ENCODE measurements around the gene VSX1.

VSX1 gene

DNA sequence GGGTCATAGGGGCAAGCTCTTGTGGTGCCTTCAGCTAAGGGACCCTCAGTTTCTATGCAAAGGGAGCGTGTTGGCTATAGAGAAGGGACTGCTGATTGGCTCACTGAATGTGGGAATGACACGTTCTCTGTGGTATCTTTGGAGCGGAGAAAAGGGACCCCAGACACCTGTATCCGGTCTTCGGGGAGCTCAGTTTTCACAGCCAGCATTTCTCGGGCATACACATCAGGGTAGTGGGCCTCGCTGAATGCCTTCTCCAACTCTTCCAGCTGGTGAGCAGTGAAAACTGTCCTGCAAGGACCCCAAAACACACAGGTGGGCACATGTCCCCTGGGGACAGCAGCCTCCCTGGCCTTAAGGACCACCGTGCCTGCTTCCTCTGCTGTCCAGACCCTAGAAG lies 3.3 kb downstream of the VSX1 start:
- Histone ChIP-seq H3K36me3 (ENCODE audit: control insufficient read depth, insufficient read depth, low read length) (no peaks in the 10 kb centered on the region), H3K4me1 (ENCODE audit: control insufficient read depth, insufficient read depth, low read length, poor library complexity, severe bottlenecking) (peaks cover 24% of the 10 kb centered on the region), H3K27ac (ENCODE audit: insufficient read depth, low read length, poor library complexity, severe bottlenecking) (no peak overlapping the region), H3K9me3 (ENCODE audit: control insufficient read depth, low read length) (no peaks in the 10 kb centered on the region), H3K27me3 (replicated peaks; ENCODE audit: control insufficient read depth, insufficient read depth, low read length, poor library complexity, severe bottlenecking) (peaks cover 42% of the 10 kb centered on the region), H3K4me3 (ENCODE audit: insufficient read depth, low read depth, low read length, poor library complexity, severe bottlenecking) (no peak overlapping the region)
- no peak for DNase-seq

DNA sequence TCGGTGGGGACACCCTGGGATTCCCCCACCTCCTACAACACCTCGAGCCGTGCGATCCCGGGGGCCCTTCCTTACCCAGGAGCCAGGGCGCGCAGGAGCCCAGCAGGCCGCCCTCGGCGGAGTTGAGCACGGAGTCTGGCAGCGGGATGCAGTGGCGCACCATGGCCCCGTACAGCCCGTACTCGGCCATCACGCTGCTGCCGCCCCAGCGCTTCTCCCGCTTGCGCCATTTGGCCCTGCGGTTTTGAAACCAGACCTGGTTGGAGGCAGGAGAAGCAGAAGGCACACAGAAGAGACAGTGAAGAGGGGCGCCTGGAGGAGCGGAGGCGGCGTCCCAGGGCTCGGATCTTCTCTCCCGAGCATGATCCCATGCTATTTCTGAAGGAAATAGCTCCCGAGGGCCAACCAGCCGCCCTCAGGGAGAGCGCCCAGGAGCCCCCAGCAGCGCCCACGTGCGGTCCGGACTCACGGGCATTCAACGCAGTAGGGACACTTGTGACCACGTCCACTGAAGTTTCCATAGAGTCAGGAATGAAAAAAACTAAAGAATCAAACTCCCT lies 4.3 kb downstream of the VSX1 start:
- no peak for DNase-seq
- Histone ChIP-seq H3K27ac (ENCODE audit: insufficient read depth, low read length, poor library complexity, severe bottlenecking) (no peak overlapping the region), H3K36me3 (ENCODE audit: control insufficient read depth, insufficient read depth, low read length) (no peaks in the 10 kb centered on the region), H3K9me3 (ENCODE audit: control insufficient read depth, low read length) (no peaks in the 10 kb centered on the region), H3K4me3 (ENCODE audit: insufficient read depth, low read depth, low read length, poor library complexity, severe bottlenecking) (no peak overlapping the region), H3K27me3 (replicated peaks; ENCODE audit: control insufficient read depth, insufficient read depth, low read length, poor library complexity, severe bottlenecking) (peaks cover 34% of the 10 kb centered on the region), H3K4me1 (ENCODE audit: control insufficient read depth, insufficient read depth, low read length, poor library complexity, severe bottlenecking) (peaks cover 17% of the 10 kb centered on the region)

DNA sequence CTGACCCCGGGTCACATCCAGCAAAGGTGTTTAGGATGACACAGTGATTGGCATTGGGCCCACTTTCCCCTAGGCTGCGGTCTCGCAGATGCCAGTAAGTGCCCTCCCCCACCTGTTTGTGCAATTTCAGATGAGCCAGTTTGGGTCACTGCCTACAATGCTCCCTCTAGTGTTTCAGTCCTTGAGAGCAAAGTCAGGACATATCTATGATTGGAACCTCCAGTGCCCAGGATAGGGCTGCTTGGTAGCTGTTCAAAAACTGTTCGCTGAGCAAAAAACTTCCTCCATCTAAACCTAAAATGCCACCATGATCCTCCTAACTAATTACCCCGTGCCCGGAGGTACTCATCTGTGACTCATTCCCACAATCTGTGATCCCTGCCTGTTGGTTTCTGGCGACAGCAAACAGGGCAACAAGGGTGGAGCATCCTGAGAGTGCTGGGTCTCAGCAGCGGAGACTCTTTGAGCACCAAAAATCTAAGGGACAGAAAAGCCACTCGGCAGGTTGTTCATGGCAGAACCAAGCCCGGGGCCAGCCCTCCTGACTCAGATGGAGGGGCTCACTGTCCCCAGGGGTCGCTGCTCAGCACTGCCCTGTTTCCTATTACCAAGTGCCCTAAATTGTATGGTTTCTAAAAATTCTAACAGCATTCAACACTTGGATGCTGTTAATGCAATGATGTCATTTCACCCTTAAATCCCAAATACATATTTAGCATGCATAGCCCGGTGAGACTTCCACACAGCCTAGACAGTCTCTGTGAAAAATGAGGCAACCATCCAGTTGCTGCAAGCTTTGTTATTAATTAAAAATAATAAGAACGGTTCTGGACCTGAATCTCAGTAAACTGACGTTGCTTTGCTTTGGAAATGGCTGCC lies 5.0 kb downstream of the VSX1 start:
- no peaks in the 10 kb centered on the region for H3K9me3 ChIP-seq (ENCODE audit: control insufficient read depth, low read length)
- no peak for DNase-seq
- no peaks in the 10 kb centered on the region for H3K36me3 ChIP-seq (ENCODE audit: control insufficient read depth, insufficient read depth, low read length)
- no peak overlapping the region for H3K27ac ChIP-seq (ENCODE audit: insufficient read depth, low read length, poor library complexity, severe bottlenecking)
- H3K4me1 ChIP-seq (ENCODE audit: control insufficient read depth, insufficient read depth, low read length, poor library complexity, severe bottlenecking): peaks cover 17% of the 10 kb centered on the region
- peaks cover 28% of the 10 kb centered on the region for H3K27me3 ChIP-seq (replicated peaks; ENCODE audit: control insufficient read depth, insufficient read depth, low read length, poor library complexity, severe bottlenecking)
- no peak overlapping the region for H3K4me3 ChIP-seq (ENCODE audit: insufficient read depth, low read depth, low read length, poor library complexity, severe bottlenecking)

DNA sequence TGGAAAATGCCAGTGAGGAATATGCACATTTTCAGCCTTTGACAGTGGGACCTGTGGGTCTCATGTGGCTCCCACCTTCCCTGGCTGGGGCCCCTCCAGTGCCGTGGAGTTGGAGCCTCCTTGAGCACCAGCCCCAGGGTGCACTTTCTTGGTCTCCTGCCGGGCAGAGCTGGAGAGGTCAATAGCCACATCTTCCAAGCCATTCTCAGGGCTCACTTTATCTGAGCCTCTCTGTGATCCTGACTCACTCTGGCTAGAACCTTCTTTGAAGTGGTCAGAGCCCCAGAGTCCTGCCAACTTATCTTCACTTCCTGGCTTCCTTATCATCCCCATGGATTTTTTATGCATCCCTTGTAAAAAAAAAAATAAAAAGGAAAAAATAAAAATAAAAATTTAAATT lies 5.7 kb downstream of the VSX1 start:
- no peak for DNase-seq
- Histone ChIP-seq H3K27ac (ENCODE audit: insufficient read depth, low read length, poor library complexity, severe bottlenecking) (no peak overlapping the region), H3K27me3 (replicated peaks; ENCODE audit: control insufficient read depth, insufficient read depth, low read length, poor library complexity, severe bottlenecking) (peaks cover 24% of the 10 kb centered on the region), H3K4me1 (ENCODE audit: control insufficient read depth, insufficient read depth, low read length, poor library complexity, severe bottlenecking) (peaks cover 10% of the 10 kb centered on the region), H3K4me3 (ENCODE audit: insufficient read depth, low read depth, low read length, poor library complexity, severe bottlenecking) (no peak overlapping the region), H3K9me3 (ENCODE audit: control insufficient read depth, low read length) (no peaks in the 10 kb centered on the region), H3K36me3 (ENCODE audit: control insufficient read depth, insufficient read depth, low read length) (no peaks in the 10 kb centered on the region)

DNA sequence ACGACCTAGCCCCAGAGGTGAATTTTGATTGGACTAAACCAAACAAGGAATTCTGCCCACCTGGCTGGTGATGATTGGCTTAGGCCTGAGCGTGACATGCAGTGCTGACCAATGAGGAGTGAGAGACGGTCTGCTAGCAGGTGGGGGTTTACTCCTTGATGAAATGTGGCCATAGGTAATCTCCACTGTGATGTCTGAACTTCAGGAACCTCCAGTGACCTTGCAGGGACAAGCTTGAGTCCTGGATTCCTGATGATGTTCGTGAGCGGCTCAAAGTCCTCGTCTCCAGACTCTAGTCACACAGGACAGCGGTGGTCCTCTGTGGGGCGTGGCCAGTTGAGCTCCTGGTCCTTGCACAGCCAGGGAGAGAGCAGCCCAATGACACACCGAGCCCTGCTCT lies 8.4 kb downstream of the VSX1 start:
- peaks cover 7% of the 10 kb centered on the region for H3K4me1 ChIP-seq (ENCODE audit: control insufficient read depth, insufficient read depth, low read length, poor library complexity, severe bottlenecking)
- no peaks in the 10 kb centered on the region for H3K9me3 ChIP-seq (ENCODE audit: control insufficient read depth, low read length)
- H3K27me3 ChIP-seq (replicated peaks; ENCODE audit: control insufficient read depth, insufficient read depth, low read length, poor library complexity, severe bottlenecking): peaks cover 12% of the 10 kb centered on the region
- H3K27ac ChIP-seq (ENCODE audit: insufficient read depth, low read length, poor library complexity, severe bottlenecking): no peak overlapping the region
- DNase-seq: no peak
- H3K36me3 ChIP-seq (ENCODE audit: control insufficient read depth, insufficient read depth, low read length): no peaks in the 10 kb centered on the region
- H3K4me3 ChIP-seq (ENCODE audit: insufficient read depth, low read depth, low read length, poor library complexity, severe bottlenecking): no peak overlapping the region

DNA sequence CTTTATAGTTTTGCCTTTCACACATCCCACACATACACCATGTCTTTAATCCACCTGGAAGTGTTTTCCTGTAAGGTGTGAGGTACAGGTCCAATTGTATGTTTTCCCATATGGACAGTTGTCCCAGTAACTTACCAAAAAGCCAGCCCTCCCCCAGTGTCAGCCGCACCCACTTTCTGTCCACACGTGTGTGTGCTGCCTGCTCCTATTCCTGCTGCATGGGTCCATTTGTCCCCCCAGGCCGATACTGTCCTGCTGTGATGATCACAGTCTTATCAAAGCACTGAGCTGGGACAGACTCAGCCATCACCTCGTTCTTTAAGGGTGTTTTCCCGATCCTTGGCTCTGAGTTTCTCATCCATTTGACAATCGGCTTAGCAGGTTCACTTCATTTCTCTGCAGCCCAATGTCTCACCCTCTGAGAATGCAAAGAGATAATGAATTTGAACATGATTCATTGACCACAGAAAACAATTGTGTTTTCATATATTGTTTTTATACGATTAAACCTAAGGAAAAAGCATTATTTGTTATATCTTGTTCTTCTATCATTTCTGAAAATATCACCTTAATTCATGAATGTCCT lies 9.6 kb downstream of the VSX1 start:
- Histone ChIP-seq H3K27ac (ENCODE audit: insufficient read depth, low read length, poor library complexity, severe bottlenecking) (no peak overlapping the region), H3K9me3 (ENCODE audit: control insufficient read depth, low read length) (no peaks in the 10 kb centered on the region), H3K36me3 (ENCODE audit: control insufficient read depth, insufficient read depth, low read length) (no peaks in the 10 kb centered on the region), H3K4me3 (ENCODE audit: insufficient read depth, low read depth, low read length, poor library complexity, severe bottlenecking) (no peak overlapping the region), H3K4me1 (ENCODE audit: control insufficient read depth, insufficient read depth, low read length, poor library complexity, severe bottlenecking) (peaks cover 2% of the 10 kb centered on the region), H3K27me3 (replicated peaks; ENCODE audit: control insufficient read depth, insufficient read depth, low read length, poor library complexity, severe bottlenecking) (peaks cover 4% of the 10 kb centered on the region)
- DNase-seq: no peak

DNA sequence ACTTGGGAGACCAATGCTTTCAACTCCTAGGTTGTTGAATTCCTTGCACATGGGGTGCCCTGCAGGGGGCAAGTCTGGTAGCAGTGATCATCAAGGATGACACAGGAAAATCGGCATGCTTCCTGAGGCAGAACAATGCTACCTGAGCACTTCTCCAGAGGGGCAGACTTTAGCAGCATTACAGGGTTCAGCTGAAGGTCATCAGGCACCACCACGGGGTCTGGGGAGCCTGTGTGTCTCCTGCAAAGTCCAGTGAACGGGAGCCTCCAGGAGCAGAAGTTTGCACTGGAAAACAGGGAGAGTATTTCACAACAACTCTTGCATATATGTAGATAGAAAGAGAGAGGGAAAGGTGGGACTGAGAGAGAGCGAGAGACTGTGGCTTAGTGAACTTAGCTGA lies 10.2 kb downstream of the VSX1 start:
- Histone ChIP-seq H3K4me3 (ENCODE audit: insufficient read depth, low read depth, low read length, poor library complexity, severe bottlenecking) (no peak overlapping the region), H3K27me3 (replicated peaks; ENCODE audit: control insufficient read depth, insufficient read depth, low read length, poor library complexity, severe bottlenecking) (peaks cover 3% of the 10 kb centered on the region), H3K36me3 (ENCODE audit: control insufficient read depth, insufficient read depth, low read length) (no peaks in the 10 kb centered on the region), H3K4me1 (ENCODE audit: control insufficient read depth, insufficient read depth, low read length, poor library complexity, severe bottlenecking) (no peaks in the 10 kb centered on the region), H3K9me3 (ENCODE audit: control insufficient read depth, low read length) (no peaks in the 10 kb centered on the region), H3K27ac (ENCODE audit: insufficient read depth, low read length, poor library complexity, severe bottlenecking) (no peak overlapping the region)
- DNase-seq: no peak

DNA sequence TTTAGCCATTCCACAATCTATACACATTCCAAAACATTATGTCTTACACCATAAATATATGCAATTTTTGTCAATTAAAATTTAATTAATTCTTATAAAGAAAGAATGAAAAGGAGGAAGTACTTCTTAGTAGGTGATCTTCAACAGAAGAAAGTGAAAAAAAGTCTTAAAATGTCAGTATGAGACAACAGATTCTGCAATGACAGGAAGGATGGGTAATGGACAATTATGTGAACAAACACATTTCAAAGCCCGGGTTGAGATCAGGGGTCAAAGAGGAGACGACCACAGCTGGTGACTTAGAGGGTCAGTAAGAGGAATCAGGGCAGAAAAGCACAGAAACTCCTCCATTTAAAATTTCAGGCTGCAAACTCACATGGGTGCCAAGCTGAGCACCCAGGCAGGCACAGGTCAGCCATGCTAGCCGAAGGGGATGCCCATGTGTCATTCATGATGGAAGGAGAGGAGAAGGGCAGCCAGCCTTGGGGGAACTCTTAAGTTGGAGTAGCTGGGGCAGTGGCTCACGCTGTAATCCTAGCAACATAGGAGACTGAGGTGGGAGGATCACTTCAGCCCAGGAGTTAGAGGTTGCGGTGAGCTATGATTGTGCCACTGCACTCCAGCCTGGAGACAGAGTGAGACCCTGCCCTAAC lies 11.0 kb downstream of the VSX1 start:
- peaks cover under 1% of the 10 kb centered on the region for H3K4me1 ChIP-seq (ENCODE audit: control insufficient read depth, insufficient read depth, low read length, poor library complexity, severe bottlenecking)
- H3K27me3 ChIP-seq (replicated peaks; ENCODE audit: control insufficient read depth, insufficient read depth, low read length, poor library complexity, severe bottlenecking): peaks cover 3% of the 10 kb centered on the region

DNA sequence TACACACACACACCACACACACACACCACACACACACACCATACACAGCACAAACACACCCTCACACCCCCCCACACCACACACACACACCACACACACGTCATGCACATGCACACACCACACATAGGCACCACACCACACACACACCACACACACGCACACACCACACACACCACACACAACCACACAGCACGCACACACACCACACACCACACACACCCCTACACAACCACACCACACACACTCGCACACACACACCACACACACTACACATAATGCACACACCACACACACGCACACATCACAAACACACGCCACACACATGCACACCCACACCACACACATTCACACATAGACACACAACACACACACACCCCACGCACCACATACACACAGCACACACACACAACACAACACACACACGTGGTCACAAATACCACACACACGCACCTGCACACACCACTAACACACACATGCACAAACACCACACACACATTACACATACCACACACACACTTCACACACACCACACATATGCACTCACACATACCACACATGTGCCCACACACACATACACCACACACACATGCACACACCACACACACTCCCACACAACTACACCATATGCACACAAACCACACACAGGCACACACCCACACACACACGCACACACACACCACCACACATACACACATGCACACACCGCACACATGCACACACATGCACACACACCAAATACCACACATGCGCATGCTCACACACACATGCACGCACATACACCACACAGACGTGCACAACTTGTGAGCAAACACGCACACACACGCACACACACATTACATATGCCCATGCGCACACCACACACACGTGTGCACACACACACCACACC lies 14.6 kb downstream of the VSX1 start:
- H3K9me3 ChIP-seq (ENCODE audit: control insufficient read depth, low read length): no peaks in the 10 kb centered on the region
- H3K27me3 ChIP-seq (replicated peaks; ENCODE audit: control insufficient read depth, insufficient read depth, low read length, poor library complexity, severe bottlenecking): peaks cover 3% of the 10 kb centered on the region
- H3K4me3 ChIP-seq (ENCODE audit: insufficient read depth, low read depth, low read length, poor library complexity, severe bottlenecking): no peak overlapping the region
- H3K4me1 ChIP-seq (ENCODE audit: control insufficient read depth, insufficient read depth, low read length, poor library complexity, severe bottlenecking): peaks cover 3% of the 10 kb centered on the region
- H3K36me3 ChIP-seq (ENCODE audit: control insufficient read depth, insufficient read depth, low read length): no peaks in the 10 kb centered on the region
- no peak for DNase-seq
- H3K27ac ChIP-seq (ENCODE audit: insufficient read depth, low read length, poor library complexity, severe bottlenecking): no peak overlapping the region

More for the DNA sequence above, 11.0 kb downstream of the VSX1 start:
- Histone ChIP-seq H3K4me3 (ENCODE audit: insufficient read depth, low read depth, low read length, poor library complexity, severe bottlenecking) (no peak overlapping the region), H3K9me3 (ENCODE audit: control insufficient read depth, low read length) (no peaks in the 10 kb centered on the region), H3K27ac (ENCODE audit: insufficient read depth, low read length, poor library complexity, severe bottlenecking) (no peak overlapping the region), H3K36me3 (ENCODE audit: control insufficient read depth, insufficient read depth, low read length) (no peaks in the 10 kb centered on the region)
- no peak for DNase-seq
